ENCODE results near the gene AQP7.

DNA sequence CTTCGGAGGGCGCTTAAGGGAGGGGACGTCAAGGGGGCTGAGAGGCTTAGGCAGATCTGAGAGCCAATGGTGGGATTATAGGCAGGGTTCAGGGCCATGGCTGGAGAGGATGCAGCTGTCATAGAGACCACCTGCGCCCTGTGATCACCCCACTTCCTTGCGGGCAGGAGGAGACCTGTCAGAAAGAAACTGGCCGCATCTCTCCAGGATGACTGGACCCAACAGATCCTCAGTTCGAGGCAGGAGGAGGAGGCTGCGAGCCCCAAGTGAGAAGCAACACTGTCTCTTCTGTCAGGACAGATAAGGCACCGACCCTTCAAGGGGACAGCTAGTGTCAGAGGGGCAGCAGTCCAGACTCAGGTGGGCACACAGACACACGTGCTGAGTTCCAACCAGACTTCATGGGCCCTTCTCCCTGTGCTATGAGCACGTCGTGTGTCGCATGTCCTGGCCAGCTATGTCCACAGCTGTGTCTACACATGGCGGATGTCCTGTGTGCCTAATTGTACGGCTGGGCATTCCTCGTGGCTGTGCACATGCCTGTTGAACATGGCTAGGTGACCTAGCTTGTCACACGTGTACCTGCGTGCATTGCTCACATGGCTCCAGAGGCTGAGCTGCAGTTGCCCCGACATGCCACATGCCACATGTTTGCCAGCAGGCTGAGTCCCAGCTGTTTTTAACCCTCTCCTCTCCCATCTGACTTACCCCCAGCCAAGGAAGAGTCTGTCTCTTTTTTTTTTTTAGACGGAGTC lies 45.6 kb upstream of the AQP7 start:
- TF ChIP-seq, protein P1, sequence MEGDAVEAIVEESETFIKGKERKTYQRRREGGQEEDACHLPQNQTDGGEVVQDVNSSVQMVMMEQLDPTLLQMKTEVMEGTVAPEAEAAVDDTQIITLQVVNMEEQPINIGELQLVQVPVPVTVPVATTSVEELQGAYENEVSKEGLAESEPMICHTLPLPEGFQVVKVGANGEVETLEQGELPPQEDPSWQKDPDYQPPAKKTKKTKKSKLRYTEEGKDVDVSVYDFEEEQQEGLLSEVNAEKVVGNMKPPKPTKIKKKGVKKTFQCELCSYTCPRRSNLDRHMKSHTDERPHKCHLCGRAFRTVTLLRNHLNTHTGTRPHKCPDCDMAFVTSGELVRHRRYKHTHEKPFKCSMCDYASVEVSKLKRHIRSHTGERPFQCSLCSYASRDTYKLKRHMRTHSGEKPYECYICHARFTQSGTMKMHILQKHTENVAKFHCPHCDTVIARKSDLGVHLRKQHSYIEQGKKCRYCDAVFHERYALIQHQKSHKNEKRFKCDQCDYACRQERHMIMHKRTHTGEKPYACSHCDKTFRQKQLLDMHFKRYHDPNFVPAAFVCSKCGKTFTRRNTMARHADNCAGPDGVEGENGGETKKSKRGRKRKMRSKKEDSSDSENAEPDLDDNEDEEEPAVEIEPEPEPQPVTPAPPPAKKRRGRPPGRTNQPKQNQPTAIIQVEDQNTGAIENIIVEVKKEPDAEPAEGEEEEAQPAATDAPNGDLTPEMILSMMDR (IDR thresholded peaks at IDR 0.05) = no peak
- no peak for TF ChIP-seq POLR2A (IDR thresholded peaks at IDR 0.05)

Measured in lower leg skin (tissue), 3 donors.